ENCODE data around the gene KRTAP4-9. TPM values are rescaled to one million over a fixed set of nuclear protein-coding genes. Genes with fewer than 3 reads are reported as not detected.
"Not testable (repeated sequence)": the region's sequence is repeated elsewhere in the genome, so short reads cannot be mapped to it uniquely, and the experiment has no call there.

Gene KRTAP4-9
- total RNA-seq, 1 donor from 2014 or later: not detected

- no peak overlapping the region for H3K4me3 Mint-ChIP-seq
Measured at GRCh38 chr17:41107941-41108450, 2.8 kb downstream of the KRTAP4-9 start.

GRCh38 chr17:41108728-41109386, 3.7 kb downstream of the KRTAP4-9 start:
- not testable (repeated sequence) for H3K36me3 Mint-ChIP-seq (ENCODE audit: low read depth); H3K4me3 Mint-ChIP-seq; DNase-seq (ENCODE audit: low read depth, low spot score); H3K27me3 Mint-ChIP-seq (ENCODE audit: low read depth); H3K9me3 Mint-ChIP-seq; H3K4me1 Mint-ChIP-seq; H3K27ac Mint-ChIP-seq (ENCODE audit: unreplicated experiment)

More at GRCh38 chr17:41107941-41108450, 2.8 kb downstream of the KRTAP4-9 start:
- peaks cover 12% of the 10 kb centered on the region for H3K27me3 Mint-ChIP-seq (ENCODE audit: low read depth)
- peaks cover 3% of the 10 kb centered on the region for H3K36me3 Mint-ChIP-seq (ENCODE audit: low read depth)
- no peaks in the 10 kb centered on the region for H3K4me1 Mint-ChIP-seq
- DNase-seq (ENCODE audit: low read depth, low spot score): no peak
- H3K9me3 Mint-ChIP-seq: peaks cover 5% of the 10 kb centered on the region
- TF ChIP-seq CTCF (conservative IDR thresholded peaks at IDR 0.05): no peak
- H3K27ac Mint-ChIP-seq (ENCODE audit: unreplicated experiment): no peak overlapping the region

- H3K27ac Mint-ChIP-seq (ENCODE audit: unreplicated experiment): no peak overlapping the region
- H3K27me3 Mint-ChIP-seq (ENCODE audit: low read depth): peaks cover 11% of the 10 kb centered on the region
- peaks cover 3% of the 10 kb centered on the region for H3K36me3 Mint-ChIP-seq (ENCODE audit: low read depth)
- no peak overlapping the region for H3K4me3 Mint-ChIP-seq
- H3K9me3 Mint-ChIP-seq: peaks cover 5% of the 10 kb centered on the region
- no peak for DNase-seq (ENCODE audit: low read depth, low spot score)
- no peaks in the 10 kb centered on the region for H3K4me1 Mint-ChIP-seq
- no peak for TF ChIP-seq CTCF (conservative IDR thresholded peaks at IDR 0.05)
Measured at GRCh38 chr17:41111151-41111885, 6.1 kb downstream of the KRTAP4-9 start.

- TF ChIP-seq CTCF (conservative IDR thresholded peaks at IDR 0.05): no peak
- Mint-ChIP-seq H3K4me3 (no peak overlapping the region), H3K4me1 (no peaks in the 10 kb centered on the region), H3K27me3 (ENCODE audit: low read depth) (peaks cover 26% of the 10 kb centered on the region), H3K9me3 (no peaks in the 10 kb centered on the region), H3K27ac (ENCODE audit: unreplicated experiment) (no peak overlapping the region), H3K36me3 (ENCODE audit: low read depth) (no peaks in the 10 kb centered on the region)
- no peak for DNase-seq (ENCODE audit: low read depth, low spot score)
Measured at GRCh38 chr17:41116297-41116696, 11.1 kb downstream of the KRTAP4-9 start.

- H3K4me1 Mint-ChIP-seq; H3K9me3 Mint-ChIP-seq; H3K27ac Mint-ChIP-seq (ENCODE audit: unreplicated experiment); H3K4me3 Mint-ChIP-seq; DNase-seq (ENCODE audit: low read depth, low spot score); H3K36me3 Mint-ChIP-seq (ENCODE audit: low read depth): not testable (repeated sequence)
- peaks cover 35% of the 10 kb centered on the region for H3K27me3 Mint-ChIP-seq (ENCODE audit: low read depth)
Measured at GRCh38 chr17:41117846-41118386, 12.7 kb downstream of the KRTAP4-9 start, which contains the start of gene KRTAP4-11. KRTAP4-11 (minus strand) TSS chr17:41118373; CDS start chr17:41118315, 58 bp downstream.

- Mint-ChIP-seq H3K27me3 (ENCODE audit: low read depth) (peaks cover 40% of the 10 kb centered on the region), H3K9me3 (no peaks in the 10 kb centered on the region), H3K4me3 (no peak overlapping the region), H3K27ac (ENCODE audit: unreplicated experiment) (no peak overlapping the region), H3K4me1 (no peaks in the 10 kb centered on the region), H3K36me3 (ENCODE audit: low read depth) (no peaks in the 10 kb centered on the region)
- TF ChIP-seq CTCF (conservative IDR thresholded peaks at IDR 0.05): no peak
- DNase-seq (ENCODE audit: low read depth, low spot score): no peak
Measured at GRCh38 chr17:41118721-41119120, 13.5 kb downstream of the KRTAP4-9 start.

GRCh38 chr17:41119696-41120690, 14.8 kb downstream of the KRTAP4-9 start:
- H3K36me3 Mint-ChIP-seq (ENCODE audit: low read depth); H3K9me3 Mint-ChIP-seq; DNase-seq (ENCODE audit: low read depth, low spot score); H3K4me1 Mint-ChIP-seq; H3K4me3 Mint-ChIP-seq; H3K27ac Mint-ChIP-seq (ENCODE audit: unreplicated experiment): not testable (repeated sequence)
- peaks cover 44% of the 10 kb centered on the region for H3K27me3 Mint-ChIP-seq (ENCODE audit: low read depth)
